Activated CD4-positive, alpha-beta T cell treated with anti-CD3 and anti-CD28 coated beads, Interleukin-2, Interleukin-6, amounts not matched to agents 100 ng/mL and 50 ng/mL, durations not matched to agents 16 hours and 8 hours (primary cell): ENCODE results near the gene MKLN1.

Experiments used
- DNase-seq: peaks from one replicate; pipeline ENCODE4 v3.0.0-alpha.2; 2020

Gene MKLN1

DNA sequence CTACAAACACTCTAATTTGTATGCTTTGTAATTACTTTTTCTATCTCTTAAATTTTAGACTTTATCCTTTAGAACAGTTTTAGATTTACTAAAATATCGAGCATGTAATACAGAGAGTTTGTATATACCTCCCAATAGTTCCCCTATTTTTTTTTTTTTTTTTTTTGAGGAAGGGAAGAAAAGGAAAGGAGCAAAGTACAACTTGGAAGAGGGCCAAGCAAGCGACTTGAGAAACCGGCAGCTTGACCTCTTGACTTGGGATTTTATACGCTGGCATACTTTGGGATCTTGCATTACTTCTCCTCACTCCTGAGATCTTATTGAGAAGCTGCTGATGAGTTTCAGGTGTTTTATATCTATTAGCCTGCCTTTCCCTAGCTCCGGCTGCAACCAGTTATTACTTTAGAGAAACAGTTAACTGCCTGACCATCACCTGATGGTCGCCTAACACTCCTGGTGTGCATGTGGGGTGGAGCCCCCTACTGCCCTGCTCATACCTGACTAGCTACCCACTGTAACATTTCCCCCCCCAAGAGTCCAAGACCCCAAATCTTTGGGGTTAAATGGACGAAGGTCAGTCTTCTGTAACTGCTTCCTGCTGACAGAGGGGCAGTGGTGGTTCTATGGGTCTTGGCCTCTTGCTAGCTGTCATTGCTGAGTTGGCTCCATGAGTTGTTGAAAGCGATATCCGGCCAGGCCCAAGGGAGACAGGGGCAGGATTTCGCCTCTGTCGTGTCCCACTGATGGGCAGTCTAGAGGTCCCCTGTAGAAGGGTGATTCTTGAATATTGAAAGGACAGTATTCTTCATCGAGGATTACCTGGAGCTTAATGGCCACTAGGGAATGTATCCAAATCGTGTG is 28.5 kb downstream of the MKLN1 start:
- DNase-seq: no peak

DNA sequence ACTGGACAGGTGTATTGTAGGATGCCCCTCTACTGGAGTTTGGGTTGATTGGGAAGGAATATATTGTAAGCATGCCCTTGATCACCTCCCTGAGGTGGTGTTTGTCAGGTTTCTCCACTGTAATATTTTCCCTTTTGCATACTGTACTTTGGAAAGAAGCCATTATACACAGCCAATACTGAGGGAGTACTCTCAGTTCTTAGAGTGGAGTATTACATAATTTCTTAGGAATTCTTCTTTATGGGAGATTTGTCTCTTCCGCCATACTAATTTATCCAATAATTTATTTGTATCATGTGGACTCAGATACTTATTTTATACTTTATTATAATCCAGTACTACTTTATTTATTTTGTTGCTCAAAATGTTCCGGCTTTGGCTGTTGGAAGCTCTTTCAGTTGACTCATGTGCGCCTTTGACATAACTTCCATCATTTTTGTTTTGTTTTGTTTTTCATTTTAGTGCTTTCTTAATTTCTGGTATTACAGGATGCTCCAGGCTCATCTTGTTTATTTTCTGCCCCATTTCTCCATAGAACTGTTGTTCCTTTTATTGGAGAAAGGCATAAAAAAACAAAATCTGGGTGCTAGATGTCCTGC is 29.7 kb downstream of the MKLN1 start:
- no peak for DNase-seq

DNA sequence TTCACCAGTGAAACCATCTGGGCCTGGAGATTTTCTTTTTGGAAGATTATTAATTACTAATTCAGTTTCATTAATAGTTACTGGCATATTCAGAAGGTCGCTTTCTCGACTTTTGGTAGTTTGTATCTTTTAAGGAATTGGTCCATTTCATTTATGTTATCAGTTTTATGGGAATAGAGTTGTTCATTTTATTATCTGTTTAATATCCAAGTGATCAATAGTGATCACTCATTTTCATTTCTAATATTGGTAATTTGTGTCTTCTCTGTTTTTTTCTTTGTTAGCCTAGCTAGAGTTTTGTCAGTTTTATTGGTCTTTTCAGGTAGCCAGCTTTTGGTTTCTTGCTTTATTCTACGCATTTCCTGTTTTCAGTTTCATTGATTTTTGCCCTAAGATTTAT is 31.0 kb downstream of the MKLN1 start:
- DNase-seq: no peak

DNA sequence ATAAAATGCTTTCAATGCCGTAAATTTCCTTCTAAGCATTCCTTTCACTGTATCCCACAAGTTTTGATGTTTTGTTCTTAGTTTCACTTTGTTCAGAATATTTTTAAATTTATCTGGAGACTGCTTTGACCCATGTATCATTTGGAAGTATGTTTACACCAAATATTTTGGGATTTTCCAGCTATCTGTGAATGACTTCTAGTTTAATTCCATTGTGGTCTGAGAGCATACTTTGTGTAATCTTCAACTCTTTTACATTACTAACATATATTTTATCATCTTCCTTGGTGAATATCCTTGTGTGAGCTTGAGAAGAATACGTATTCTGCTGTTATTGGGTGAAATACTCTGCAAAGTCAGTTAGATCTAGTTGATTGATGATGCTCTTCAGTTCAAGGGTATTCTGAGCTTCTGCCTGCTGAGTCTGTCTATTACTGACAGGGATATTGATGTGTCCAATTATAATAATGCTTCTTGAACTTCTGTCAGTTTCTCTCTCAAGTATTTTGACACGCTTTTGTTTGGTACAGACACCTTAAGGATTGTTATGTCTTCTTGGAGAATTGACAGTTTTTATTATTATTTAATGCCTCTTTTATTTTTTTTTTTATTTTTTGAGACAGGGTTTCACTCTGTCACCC is 31.6 kb downstream of the MKLN1 start:
- DNase-seq: no peak

DNA sequence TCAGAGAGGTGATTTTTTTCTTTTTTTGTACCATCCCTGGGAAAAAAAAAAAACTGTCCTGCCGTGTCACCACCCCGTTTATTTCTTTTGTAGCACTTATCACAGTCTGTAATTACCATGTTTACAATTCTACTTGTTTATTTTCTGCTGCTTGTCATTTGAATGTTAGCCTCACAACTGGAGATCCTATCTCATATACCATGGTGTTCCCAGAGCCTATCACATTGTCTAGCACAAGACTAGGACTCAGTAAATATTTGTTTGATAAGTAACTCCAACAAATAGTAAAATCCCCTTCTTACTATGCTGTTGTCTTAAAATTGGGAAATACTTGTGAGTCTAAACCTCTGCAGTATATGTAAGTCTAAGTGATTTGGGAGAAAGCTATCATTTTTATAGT is 36.0 kb downstream of the MKLN1 start:
- DNase-seq: no peak

DNA sequence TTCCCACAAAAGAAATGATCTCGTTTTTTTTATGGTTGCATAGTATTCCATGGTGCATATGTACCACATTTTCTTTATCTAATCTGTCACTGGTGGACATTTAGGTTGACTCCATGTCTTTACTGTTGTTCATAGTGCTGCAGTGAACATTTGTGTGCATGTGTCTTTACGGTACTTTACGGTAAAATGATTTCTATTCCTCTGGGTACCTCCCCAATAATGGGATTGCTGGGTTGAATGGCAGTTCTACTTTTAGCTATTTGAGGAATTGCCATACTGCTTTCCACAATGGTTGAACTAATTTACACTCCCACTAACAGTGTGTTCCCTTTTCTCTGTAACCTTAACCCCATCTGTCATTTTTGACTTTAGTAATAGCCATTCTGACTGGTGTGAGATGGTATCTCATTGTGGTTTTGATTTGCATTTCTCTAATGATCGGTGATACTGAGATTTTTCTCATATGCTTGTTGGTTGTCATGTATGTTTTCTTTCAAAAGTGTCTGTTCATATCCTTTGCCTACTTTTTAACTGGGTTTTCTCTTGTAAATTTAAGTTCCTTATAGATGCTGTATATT is 37.2 kb downstream of the MKLN1 start:
- peak; percentile 44 for DNase-seq

DNA sequence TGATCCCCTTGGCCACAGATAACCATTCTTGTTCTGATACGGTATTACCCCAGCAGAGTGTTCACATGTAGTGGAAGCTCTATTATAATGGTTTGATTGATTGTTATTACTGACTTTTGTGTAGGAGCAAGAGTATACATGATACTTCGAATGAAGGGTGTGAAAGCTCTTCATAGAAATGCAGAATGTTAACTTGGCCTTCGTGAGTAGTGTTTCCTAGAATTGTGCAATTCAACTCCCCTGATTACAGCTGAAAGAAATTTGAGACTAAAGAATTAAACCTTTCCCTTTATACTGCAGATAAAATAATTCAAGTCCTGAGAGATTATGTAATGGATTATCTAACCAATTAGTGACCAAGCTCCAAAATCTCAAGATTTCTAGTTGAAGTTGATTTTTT is 38.2 kb downstream of the MKLN1 start:
- no peak for DNase-seq

DNA sequence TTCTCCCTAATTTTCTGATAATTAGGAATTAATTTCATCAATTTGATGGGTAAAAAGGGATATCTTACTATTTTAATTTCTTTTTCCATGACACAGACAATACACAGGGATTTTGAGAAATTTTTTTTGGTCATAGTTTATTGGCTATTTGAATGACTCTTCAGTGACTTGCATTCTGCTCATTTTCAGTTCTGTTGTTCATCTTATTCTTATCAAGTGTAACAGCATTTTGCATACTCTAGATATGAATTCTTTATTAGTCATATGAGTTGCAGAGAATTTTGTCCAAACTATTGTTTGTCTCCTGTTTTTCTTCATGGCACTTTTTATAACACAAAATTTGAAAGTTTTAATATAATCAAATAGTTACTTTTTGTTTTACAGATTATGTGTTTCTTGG is 41.7 kb downstream of the MKLN1 start:
- peak; percentile 15 for DNase-seq

DNA sequence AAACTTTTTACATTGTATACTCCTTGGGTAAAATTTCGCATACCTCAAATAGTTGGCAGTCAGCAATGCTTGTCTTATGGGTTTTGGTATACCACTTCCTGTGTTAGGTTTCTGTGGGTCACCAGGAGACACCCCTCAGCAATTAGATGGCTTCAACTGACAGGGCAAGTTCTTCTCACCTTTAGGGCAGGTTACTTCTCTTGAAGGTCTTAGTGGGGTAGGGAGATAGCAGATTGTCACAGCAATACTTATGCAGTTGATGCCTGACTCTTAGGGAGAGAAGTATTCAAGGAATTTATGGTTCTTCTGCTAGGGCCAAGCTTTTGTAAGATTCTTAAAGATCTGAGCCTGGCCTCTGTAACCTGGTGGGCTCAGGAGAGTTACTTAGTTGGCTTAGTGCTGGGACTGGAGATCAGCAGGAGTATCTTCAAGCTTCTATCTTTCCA is 42.9 kb downstream of the MKLN1 start:
- DNase-seq: peak; percentile 70

DNA sequence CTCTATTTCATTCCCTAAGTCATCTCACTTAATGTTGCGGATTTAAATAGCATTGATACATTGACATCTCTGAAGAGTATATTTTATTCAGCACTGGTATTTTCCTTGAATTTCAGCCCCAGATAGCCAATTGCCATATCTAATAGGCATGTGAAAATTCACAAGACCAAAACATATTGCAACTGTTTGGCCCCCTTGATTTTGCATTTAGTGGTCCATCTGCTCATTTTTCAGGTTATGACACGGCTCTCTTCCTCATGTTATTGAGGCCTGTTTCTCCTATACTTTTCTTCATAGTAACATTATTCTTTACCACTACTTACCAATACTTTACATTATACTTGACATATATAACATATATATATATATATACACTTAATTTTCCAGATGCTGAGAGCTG is 43.7 kb downstream of the MKLN1 start:
- DNase-seq: no peak

DNA sequence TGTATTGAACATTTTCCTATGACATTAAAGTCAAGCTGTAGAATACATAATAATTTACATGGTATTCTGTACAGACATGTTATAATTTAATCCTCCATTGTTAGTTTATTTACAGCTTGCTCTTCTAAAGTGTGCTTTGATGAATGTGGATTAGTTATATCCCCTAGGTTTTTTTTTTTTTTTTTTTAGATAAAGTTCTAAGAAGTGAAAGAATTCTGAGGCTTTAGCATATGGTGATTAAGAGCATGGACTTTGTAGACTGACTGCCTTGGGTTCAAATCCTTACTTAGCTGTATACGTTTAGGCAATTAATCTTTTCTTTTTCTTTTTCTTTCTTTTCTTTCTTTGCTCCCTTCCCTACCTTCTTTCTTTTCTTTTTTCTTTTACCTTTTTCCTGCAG is 44.9 kb downstream of the MKLN1 start:
- no peak for DNase-seq

DNA sequence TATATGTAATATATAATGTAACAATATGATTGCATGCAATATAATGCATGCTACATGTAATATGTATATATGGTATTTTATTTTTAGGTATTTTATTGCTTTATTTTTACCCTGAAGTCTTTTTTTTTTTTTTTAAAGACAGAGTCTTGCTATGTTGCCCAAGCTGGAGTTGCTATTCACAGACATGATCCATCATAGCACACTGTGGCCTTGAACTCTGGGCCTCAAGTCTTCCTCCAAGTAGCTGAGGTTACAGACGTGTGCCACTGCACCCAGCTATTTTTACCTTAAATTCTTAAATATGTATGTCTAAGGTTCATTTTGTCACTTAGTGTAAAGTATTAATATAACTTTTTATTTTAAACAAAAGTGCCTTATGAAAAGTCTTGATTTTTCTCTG is 47.1 kb downstream of the MKLN1 start:
- DNase-seq: no peak

DNA sequence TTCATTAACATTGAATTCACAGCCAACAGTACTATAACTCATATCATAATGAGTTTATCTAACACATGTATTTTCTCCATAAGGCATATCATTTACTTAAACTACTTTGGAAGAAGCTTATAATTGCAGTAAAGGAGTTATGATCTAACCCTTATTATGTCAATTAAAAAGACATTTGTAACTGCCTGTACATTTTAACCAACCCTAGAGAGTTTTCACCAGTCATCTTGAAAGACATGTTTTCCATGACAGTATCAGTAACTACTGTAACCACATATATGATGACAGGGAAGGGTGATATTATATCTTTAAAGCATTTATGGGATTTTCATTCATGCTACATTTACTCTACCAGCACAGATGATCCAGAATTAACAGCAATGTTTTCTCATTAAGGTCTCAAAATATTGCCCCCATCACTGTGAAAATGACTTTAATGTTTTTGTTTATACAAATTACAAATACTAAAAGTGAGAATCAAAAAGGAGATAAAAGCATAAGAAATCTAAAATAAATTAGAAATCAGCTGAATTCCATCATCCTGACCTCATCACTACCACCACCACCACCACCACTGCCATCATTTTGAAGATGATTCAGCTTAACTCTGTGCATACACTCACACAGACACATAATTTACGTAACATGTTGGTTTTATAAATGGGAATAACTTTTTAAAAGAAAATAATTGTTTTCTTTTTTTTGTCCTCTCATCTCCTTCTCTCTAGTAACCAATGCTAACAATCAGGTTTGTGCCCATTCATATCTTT is 53.6 kb downstream of the MKLN1 start:
- peak; percentile 42 for DNase-seq

DNA sequence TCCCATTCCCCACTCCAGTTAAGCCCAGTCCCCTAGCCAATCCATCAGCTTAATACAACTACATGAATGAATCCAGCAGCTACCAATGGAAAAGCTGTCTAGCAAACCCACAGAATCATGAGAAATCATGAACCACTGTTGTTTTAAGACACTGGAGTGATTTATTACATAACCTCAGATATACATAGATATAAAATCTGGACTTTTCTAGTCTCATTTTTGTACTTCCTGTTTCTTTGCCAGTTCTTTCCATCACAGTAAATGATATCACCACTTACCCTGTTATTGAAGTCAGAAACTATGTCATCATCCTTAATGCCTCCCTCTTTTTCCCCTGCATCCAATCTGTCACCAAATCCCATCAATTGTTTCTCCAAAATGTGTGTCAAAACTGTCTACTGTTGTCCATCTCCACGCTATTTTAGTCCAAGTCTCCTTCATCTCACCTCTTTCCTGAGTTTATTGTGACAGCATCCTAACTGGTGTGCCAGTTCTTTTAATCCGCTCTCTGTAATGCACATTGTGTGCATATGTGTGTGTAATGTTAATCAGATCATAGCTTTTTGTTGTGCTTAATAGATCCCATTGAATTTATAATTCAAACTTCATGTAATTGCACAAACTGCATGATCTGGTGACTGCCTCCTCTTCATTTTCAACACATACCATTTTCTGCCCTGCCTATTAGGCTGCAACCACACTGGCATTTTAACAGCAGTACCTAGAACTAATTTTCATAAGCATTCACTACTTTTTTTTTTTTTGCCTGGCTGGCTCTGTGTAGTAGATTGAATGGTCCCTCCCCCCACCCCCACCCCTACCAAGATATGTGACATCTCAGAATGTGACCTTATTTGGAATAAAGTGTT is 56.0 kb downstream of the MKLN1 start:
- DNase-seq: no peak

DNA sequence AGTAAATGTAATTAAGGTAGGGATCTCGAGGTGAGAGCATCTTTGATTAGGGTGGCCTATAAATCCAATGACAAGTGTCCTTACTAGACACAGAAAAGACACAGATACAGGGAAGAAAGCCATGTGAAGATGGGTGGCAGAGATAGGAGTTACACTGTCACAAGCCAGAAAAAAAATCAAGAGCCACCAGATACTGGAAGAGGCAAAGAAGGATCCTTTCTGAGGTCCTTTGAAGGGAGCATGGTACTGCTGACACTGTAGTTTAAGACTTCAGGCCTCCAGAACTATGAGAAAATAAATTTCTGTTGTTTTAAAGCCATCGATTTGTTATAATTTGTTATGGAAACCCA is 56.6 kb downstream of the MKLN1 start:
- no peak for DNase-seq

DNA sequence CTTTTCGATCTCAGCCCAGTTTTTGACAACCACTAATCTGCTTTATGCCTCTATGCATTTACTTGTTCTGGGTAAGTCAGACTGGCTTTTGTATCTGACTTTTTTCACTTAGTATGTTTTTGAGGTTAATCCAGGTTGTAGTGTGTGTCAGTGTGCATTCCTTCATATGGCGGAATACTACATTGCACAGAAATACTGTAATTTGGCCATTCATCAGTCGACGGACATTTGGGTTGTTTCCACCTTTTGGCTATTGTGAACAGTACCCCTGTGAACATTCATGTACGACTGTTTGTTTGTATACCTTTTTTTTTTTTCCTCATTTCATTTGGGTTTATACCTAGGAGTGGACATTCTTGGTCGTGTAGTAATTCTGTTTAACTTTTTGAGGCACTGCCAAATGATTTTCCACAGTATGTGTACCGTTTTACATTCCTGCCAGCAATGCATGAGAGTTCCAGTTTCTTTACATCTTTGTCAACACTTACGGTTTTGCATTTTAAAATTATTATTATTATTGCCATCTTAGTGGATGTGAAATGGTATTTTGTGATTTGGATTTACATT is 57.4 kb downstream of the MKLN1 start:
- DNase-seq: no peak

DNA sequence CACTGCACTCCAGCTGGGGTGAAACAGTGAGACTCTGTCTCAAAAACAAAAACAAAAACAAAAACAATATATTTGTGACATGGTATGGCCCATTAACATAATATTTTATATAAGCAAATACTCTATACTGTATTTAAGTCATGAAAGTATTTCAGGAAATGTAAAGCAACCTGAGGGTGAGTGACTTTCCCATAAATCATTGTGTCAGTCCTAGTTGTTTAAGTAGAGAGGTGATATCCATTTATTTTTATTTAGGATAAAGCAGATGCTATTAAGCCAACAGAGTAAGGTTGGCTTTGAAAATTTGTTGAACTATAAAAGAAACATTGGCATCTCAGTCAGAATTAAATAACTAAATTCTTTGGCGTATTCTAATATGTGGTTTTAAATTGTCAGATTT is 60.5 kb downstream of the MKLN1 start:
- DNase-seq: no peak

DNA sequence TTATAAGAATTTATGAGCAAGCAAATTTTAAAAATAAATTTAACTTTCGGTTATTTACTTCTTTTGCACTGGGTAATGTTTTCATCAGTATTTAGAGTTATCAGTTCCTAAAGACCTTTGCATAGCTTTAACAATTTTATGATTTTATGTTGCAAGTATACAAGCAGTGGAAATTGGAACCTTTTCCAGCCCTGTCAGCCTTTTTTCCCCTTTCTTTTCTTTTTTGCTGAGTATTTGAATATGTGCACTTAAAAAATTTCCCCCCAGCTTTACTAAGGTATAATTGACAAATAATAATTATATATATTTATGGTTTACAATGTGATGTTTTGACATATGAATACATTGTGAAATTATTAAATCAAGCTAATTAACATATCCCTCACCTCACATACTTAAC is 62.6 kb downstream of the MKLN1 start:
- DNase-seq: no peak

DNA sequence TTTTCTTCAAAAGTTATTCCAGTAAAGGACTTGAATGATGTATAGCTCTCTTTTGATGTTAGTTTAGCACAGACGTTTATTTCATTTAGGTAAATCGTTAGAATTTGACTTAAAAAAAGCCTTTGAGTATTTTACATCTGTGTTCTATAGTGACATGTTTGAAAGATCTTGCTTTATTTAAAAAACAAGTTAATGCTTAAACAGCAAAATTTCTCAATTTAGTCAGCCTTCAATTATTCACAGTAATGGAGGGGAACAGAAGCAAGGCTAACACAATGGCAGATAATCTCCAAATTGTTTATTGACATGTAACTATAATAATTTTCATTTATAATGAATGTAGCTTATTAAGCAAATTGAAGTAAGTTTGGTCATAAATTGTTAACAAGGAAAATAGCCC is 63.5 kb downstream of the MKLN1 start:
- no peak for DNase-seq

DNA sequence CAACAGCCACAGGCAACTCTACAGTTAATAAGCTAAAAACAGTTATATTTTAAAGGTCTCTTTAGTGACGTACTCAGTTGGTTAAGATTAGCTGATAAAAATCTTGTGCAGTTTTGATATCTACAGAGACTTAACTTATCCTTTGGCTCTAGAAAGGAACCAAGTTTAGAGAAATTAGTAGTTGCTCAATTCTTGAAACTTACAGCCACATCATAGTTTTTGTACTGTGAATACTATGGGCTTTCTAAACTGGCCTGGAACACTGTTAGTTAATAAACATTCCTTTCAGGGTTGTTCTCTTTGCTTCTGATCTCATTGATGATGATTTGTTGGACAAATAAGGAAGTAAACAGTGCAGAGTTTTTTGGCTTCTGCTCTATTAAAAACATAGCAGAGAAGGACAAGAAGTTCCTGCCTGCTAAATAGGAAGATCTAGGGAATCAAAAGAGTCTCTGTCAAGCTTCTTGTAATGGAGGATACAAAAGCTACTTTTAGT is 73.1 kb downstream of the MKLN1 start:
- DNase-seq: no peak

DNA sequence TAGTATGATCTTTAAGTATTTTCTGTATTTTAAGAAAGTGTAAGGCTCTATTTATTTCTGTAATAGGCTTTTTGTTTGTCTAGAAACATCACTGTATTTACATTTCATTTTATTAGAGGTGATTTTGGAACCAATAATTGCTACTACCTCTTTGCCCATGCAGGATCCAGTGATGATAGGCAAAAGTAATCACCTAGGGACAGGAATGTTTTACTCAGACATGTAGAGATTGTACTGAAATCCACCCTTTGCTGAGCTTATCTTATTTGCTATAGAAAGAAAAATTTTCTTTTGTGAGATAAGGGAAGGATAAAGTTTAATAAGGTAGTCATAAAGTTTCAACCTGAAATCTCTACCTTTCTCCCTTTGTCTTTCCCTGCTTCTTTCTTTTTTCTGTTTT is 73.5 kb downstream of the MKLN1 start:
- no peak for DNase-seq

DNA sequence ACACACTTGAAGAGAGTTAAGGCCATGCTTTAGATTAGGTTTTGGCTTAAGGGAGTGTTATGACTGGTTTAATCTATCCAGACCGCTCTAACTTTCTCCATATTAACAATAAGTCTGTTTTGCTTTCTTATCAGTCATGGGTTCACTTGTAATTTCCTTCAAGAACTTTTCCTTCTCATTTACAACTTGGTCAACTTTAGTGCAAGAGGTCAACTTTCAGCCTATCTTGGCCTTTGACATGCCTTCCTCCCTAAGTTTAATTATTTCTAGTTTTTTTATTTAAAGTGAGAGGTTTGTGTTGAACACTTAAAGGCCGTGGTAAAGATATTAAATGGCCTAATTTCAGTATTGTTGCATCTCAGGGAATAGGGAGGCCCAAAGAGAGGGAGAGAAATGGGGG is 75.6 kb downstream of the MKLN1 start:
- DNase-seq: no peak
